ENCODE data around the gene GABARAP. TPM values are rescaled to one million over a fixed set of nuclear protein-coding genes. Genes with fewer than 3 reads are reported as not detected.

GABARAP gene
- total and polyA plus RNA-seq, 2 of the 13 experiments (the other 11 are each of a cell fraction or from before 2014, with no cell fraction given): 161 to 310 TPM

DNA sequence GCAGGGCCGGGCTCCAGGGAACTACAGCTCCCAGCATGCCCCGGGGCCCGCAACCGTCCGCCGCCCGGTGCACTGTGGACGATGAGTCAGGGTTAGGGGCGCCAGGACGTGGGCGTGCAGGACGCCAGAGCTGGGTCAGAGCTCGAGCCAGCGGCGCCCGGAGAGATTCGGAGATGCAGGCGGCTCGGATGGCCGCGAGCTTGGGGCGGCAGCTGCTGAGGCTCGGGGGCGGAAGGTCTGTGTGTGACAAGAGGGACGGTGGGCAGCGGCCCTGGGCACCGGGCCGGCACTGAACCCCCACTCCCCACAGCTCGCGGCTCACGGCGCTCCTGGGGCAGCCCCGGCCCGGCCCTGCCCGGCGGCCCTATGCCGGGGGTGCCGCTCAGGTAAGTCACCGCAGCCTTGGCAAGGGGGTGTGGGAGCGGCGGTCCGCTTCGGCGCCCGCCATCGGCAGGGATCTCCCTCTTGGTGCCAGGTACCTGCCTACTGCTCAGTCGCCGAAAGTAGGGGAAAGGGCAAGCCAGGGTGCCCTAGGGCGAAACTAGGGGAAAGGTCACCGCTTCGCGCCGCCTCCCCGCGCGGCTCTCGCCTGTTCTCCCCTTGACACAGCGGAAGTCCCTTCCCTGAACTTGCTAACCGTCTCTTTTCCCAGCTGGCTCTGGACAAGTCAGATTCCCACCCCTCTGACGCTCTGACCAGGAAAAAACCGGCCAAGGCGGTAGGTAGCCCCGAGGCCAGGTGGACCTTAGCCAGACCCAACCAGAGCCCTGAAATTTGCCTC, 22.2 kb downstream of the GABARAP start, which contains the start of the genes ACADVL and DLG4 (continued):
- TF ChIP-seq, protein P1, sequence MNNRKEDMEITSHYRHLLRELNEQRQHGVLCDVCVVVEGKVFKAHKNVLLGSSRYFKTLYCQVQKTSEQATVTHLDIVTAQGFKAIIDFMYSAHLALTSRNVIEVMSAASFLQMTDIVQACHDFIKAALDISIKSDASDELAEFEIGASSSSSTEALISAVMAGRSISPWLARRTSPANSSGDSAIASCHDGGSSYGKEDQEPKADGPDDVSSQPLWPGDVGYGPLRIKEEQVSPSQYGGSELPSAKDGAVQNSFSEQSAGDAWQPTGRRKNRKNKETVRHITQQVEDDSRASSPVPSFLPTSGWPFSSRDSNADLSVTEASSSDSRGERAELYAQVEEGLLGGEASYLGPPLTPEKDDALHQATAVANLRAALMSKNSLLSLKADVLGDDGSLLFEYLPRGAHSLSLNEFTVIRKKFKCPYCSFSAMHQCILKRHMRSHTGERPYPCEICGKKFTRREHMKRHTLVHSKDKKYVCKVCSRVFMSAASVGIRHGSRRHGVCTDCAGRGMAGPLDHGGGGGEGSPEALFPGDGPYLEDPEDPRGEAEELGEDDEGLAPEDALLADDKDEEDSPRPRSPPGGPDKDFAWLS (CRISPR knock-in tag; IDR thresholded peaks at IDR 0.05; ENCODE audit: borderline replicate concordance): 0 out of 2 replicates have a peak, but pooled peaks have one; percentile 14
- TF ChIP-seq ZFYVE20 (CRISPR knock-in tag; IDR thresholded peaks at IDR 0.05; ENCODE audit: borderline replicate concordance, low read depth) (0 out of 2 replicates have a peak, but pooled peaks have one; percentile 25), SSRP1 (CRISPR knock-in tag; IDR thresholded peaks at IDR 0.05) (peak; percentile 46; the same call in 1 of the 2 replicates), KDM2A (CRISPR knock-in tag; IDR thresholded peaks at IDR 0.05; ENCODE audit: borderline replicate concordance, low read depth) (peak; percentile 90), SKI (IDR thresholded peaks at IDR 0.05; ENCODE audit: partially characterized antibody) (peak; percentile 47), FLYWCH1 (CRISPR knock-in tag; IDR thresholded peaks at IDR 0.05) (peak; percentile 14; the same call in 1 of the 2 replicates), MEIS1 (CRISPR knock-in tag; IDR thresholded peaks at IDR 0.05; ENCODE audit: borderline replicate concordance) (peak; percentile 52; the same call in 1 of the 2 replicates), TRIM24 (CRISPR knock-in tag; IDR thresholded peaks at IDR 0.05) (no peak), KMT2A (CRISPR knock-in tag; IDR thresholded peaks at IDR 0.05) (peak; percentile 68), ZNF136 (CRISPR knock-in tag; IDR thresholded peaks at IDR 0.05; ENCODE audit: low read depth) (0 out of 2 replicates have a peak, but pooled peaks have one; percentile 72), TBX2 (CRISPR knock-in tag; IDR thresholded peaks at IDR 0.05; ENCODE audit: borderline replicate concordance) (peak; percentile 56), MEF2D (CRISPR knock-in tag; IDR thresholded peaks at IDR 0.05) (peak; percentile 14; the same call in 1 of the 2 replicates), ZNF280B (CRISPR knock-in tag; IDR thresholded peaks at IDR 0.05; ENCODE audit: borderline replicate concordance) (peak; percentile 5; the same call in 1 of the 2 replicates), SRSF4 (IDR thresholded peaks at IDR 0.05; ENCODE audit: low read depth, low read length, poor library complexity, severe bottlenecking) (peak; percentile 78), HNRNPUL1 (IDR thresholded peaks at IDR 0.05; ENCODE audit: low read depth, low read length) (no peak), HES4 (CRISPR knock-in tag; IDR thresholded peaks at IDR 0.05; ENCODE audit: borderline replicate concordance) (no peak), ZNF784 (CRISPR knock-in tag; IDR thresholded peaks at IDR 0.05; ENCODE audit: borderline replicate concordance) (peak; percentile 93), ETV6 (CRISPR knock-in tag; conservative IDR thresholded peaks at IDR 0.05) (peak; percentile 76; the same call in 1 of the 2 replicates), PHF8 (CRISPR knock-in tag; IDR thresholded peaks at IDR 0.05) (peak; percentile 83), FOXA3 (CRISPR knock-in tag; IDR thresholded peaks at IDR 0.05) (peak; percentile 49), ZNF44 (CRISPR knock-in tag; IDR thresholded peaks at IDR 0.05) (peak; percentile 56; the same call in 1 of the 2 replicates), MXI1 (IDR thresholded peaks at IDR 0.05; ENCODE audit: borderline replicate concordance, low read depth, low read length) (peak; percentile 89; the same call in 2 of the 3 replicates)
- TF ChIP-seq, protein P2, sequence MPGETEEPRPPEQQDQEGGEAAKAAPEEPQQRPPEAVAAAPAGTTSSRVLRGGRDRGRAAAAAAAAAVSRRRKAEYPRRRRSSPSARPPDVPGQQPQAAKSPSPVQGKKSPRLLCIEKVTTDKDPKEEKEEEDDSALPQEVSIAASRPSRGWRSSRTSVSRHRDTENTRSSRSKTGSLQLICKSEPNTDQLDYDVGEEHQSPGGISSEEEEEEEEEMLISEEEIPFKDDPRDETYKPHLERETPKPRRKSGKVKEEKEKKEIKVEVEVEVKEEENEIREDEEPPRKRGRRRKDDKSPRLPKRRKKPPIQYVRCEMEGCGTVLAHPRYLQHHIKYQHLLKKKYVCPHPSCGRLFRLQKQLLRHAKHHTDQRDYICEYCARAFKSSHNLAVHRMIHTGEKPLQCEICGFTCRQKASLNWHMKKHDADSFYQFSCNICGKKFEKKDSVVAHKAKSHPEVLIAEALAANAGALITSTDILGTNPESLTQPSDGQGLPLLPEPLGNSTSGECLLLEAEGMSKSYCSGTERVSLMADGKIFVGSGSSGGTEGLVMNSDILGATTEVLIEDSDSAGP (CRISPR knock-in tag; IDR thresholded peaks at IDR 0.05; ENCODE audit: borderline replicate concordance): peak; percentile 83
